Measurements from ENCODE around the gene OVOL3.

DNA sequence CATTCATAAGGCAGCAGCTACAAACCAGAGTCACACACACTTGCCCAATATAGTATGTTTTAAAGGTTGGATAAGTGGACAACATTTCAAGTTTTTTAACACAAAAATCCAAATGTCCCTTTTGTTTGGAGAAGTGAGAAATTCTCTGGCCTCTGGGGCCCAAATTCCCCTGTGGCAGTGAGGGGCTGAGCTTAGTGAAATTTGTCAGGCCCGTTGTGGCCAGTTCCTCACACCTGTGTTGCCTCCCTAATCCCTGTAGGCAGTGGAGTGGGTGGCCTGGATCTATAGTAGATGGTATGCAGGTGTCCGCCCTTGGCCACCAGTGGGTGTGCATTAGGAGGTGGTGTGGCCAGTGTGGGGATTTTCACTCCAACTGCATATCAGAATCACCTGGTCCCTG, 49.6 kb upstream of the OVOL3 start:
- TF ChIP-seq CTCF (IDR thresholded peaks at IDR 0.05): no peak
- TF ChIP-seq POLR2AphosphoS5 (IDR thresholded peaks at IDR 0.05): no peak
